NCI-H2196 (cell line): ENCODE measurements around the gene ANKS1B.
"Not testable (repeated sequence)": the region's sequence is repeated elsewhere in the genome, so short reads cannot be mapped to it uniquely, and the experiment has no call there.

Experiments
- DNase-seq: peaks from one replicate; lab custom pipeline; 2025; ENCODE audit not compliant: unreplicated experiment; lab: John Stamatoyannopoulos, UW

The ANKS1B gene

GRCh38 chr12:99388671-99389195 lies 596.0 kb downstream of the ANKS1B start:
- no peak for DNase-seq

- DNase-seq, result no peak
These were observed 597.1 kb downstream of the ANKS1B start for GRCh38 chr12:99387661-99388060.

- no peak for DNase-seq
These were observed 597.8 kb downstream of the ANKS1B start for GRCh38 chr12:99386907-99387306.

GRCh38 chr12:99383258-99383657 lies 601.5 kb downstream of the ANKS1B start:
- no peak for DNase-seq

GRCh38 chr12:99381992-99382391 lies 602.7 kb downstream of the ANKS1B start:
- DNase-seq, result no peak

GRCh38 chr12:99380701-99381100 lies 604.0 kb downstream of the ANKS1B start:
- DNase-seq, result no peak

- no peak for DNase-seq
These were observed 610.7 kb downstream of the ANKS1B start for GRCh38 chr12:99374023-99374422.

GRCh38 chr12:99372257-99372920 lies 612.3 kb downstream of the ANKS1B start:
- DNase-seq, result no peak

- no peak for DNase-seq
These were observed 614.2 kb downstream of the ANKS1B start for GRCh38 chr12:99370421-99371138.

- no peak for DNase-seq
These were observed 617.6 kb downstream of the ANKS1B start for GRCh38 chr12:99367181-99367580.

DNA sequence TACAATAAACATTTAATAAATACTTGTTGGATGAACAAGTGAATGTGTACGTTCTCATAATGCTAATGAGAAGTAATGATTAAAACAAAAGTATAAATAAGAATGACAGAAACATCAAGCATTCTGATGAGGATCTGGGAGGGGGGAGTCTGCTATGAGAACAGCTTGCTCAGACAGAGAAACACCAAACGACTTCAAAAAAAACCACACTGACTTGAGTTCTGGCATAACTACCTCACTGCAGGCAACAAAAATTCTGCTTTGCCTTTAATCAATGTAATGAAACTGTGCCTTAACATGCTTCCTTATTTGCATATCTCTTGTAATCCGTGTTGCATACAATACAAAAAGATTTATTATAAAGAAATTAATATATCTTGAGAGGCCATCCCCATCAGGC lies 632.5 kb downstream of the ANKS1B start:
- no peak for DNase-seq

GRCh38 chr12:99343960-99344359 lies 640.8 kb downstream of the ANKS1B start:
- DNase-seq, result no peak

DNA sequence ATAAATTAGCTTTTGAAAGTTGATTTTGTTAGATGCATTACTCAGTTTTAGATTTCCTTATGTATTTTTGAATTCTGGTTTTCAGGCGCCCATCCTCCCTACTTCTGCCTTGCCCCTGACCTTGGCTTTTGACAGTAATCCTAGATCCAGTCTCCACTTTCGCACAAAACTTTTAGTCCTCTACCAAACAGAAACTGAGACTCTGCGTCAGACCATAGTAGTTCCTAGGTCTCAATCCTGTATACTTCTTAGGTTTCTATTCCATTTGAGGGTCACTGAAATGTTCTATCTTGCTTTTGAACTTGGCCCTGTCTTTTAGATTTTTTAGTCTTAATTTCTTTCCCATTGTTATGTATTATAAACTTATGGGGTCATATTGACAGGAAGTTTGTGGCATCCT lies 645.1 kb downstream of the ANKS1B start:
- DNase-seq, result no peak

DNA sequence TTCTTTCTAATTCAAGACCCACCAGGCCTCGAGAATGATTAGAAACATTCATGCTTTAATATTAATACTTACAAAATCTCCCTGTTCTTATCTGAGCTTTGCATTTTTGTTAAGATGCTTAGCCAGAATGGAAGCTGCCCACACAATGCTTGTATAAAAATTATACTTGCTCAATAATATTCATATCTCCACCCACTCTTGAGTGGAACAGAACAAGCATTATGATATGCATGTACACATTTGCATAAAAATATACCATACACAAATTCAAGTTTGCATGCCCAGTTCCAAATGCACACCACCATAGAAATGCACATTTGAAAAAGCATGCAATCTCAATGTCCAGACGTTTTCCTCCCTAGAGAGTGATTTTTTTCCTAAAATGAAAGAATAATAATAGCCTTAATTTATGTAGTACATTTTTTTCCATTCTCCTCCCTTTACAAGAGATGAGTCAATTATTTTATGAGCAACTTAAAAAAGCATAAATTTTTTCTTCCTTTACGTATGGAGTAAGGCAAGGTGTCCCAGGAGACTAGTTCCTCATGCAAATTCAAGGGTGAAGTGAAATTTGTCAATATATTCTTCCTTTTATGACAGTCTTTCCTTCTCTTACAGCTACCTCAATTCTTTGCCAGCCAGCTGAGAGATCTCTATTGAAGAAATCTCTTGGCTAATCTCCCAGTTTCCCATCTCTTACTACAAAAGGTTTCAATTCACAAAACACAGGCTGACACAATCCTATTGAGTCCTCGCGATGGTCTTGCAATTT lies 650.3 kb downstream of the ANKS1B start:
- DNase-seq, result peak; percentile 48

GRCh38 chr12:99332936-99333591 lies 651.7 kb downstream of the ANKS1B start:
- DNase-seq, result peak; percentile 11

DNA sequence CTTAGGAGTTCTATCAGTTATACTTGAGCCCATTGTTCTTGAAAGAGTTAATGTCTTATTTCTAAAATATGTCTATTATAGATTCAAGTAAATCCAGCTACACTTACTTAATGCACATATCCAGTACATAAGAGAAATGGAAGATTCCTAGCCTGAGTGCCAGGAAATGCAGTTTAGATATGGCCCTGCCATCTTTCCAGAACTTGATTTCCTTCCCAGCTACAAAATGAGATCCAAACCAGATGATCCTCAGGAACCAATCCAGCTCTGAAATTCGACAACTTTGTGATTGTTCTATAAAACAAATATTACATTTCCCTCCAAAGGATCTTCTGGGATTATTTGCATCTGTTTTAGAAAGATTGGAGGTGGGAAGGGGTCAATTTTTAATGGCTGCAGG lies 654.5 kb downstream of the ANKS1B start:
- no peak for DNase-seq

DNA sequence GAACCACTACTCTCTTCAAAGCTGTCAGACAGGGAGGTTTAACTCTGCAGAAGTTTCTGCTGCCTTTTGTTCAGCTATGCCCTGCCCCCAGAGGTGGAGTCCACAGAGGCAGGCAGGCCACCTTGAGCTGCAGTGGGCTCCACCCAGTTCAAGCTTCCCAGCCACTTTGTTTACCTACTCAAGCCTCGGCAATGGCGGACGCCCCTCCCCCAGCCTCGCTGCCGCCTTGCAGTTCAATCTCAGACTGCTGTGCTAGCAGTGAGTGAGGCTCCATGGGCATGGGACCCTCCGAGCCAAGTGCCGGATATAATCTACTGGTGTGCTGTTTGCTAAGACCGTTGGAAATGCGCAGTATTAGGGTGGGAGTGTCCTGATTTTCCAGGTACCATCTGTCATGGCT lies 663.5 kb downstream of the ANKS1B start:
- not testable (repeated sequence) for DNase-seq

DNA sequence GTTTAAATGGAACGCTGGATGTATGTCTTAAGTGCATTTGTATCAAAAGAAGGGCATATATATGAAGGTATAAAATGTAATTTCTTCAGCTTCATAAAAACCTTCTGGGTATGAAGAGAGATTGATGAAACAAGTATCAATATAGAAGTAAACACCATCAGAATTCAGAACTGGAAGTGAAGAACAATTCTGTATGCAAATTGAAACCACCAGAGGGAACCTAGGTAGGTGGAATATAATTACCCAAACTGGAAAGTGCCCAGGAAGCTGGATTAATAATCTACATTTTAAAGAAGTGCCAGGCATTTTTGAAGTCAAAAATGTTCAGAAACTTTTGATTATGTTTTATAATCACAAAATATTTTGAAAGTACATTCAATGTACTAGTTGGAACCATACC lies 673.4 kb downstream of the ANKS1B start:
- no peak for DNase-seq

DNA sequence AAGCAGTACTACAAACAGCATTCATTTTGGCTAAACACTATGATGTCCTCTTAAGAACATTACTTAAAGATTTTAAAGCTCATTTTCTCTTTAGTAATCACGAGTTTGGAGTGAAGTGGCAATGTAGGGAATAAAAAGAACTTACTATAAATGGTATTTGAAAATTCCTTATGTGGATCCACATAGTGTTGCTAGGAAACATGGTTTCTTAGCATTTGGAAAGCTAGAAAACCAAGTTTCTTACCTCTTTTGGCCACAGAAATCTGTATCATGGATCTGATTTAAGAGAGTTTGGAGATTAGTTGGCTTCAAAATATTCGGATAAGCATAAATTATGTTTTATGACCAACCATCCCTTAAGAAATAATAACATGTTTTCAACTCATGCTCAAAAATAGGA lies 674.9 kb downstream of the ANKS1B start:
- no peak for DNase-seq

GRCh38 chr12:99302874-99303273 lies 681.9 kb downstream of the ANKS1B start:
- DNase-seq, result no peak

DNA sequence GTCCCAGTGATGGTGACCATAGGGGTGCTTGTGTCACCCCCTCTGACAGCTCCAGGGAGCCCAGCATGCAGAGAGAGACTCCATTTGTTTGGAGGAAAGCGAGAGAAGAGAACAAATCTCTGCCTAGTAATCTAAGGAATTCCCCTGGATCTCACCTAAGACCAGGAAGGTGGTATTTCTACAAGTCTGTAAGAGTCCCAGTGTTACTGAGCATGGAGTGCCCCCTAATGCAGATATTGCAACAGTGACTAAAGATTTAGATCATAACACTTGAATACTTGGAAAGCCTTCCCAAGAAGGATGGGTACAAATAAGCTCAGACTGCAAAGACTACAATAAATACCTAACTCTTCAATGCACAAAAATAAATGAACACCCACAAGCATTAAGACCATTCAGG lies 697.6 kb downstream of the ANKS1B start:
- no peak for DNase-seq
